DND-41 (cell line): ENCODE data around the gene KRT2.

Experiments used
- ATAC-seq: fragments of 200-7000 bp; cut with Tn5 transposase; 3 replicates; pipeline ENCODE4 v1.9.1; 2021; ENCODE audit warnings: low read depth; ENCODE audit not compliant: insufficient read depth
- DNase-seq: peaks from one replicate; pipeline ENCODE4 v3.0.0-alpha.2; 2020
- H2AFZ ChIP-seq: 2 replicates; pipeline ENCODE4 v1.6.0; 2012; ENCODE audit warnings: low read depth, low read length
- H3K27ac ChIP-seq: 2 replicates; pipeline ENCODE4 v1.5.1; 2012; ENCODE audit warnings: low read length, inconsistent platforms
- H3K27me3 ChIP-seq: fragments of 200-600 bp; sonication (generic); 2 replicates; pipeline ENCODE4 v1.6.0; 2012; ENCODE audit warnings: low read length, mild to moderate bottlenecking, inconsistent platforms; ENCODE audit not compliant: insufficient read depth, poor library complexity
- H3K36me3 ChIP-seq: 2 replicates; pipeline ENCODE4 v1.5.1; 2012; ENCODE audit warnings: low read length, inconsistent platforms; ENCODE audit not compliant: insufficient read depth
- H3K4me1 ChIP-seq: 2 replicates; pipeline ENCODE4 v1.5.1; 2012; ENCODE audit warnings: mild to moderate bottlenecking, low read length; ENCODE audit not compliant: insufficient read depth
- H3K4me2 ChIP-seq: 2 replicates; pipeline ENCODE4 v1.6.0; 2012; ENCODE audit warnings: mild to moderate bottlenecking, moderate library complexity, low read length, inconsistent platforms; ENCODE audit not compliant: insufficient read depth
- H3K4me3 ChIP-seq, 2 experiments: fragments of 200-600 bp in 1 of 2; shearing (Covaris generic) in 1 of 2; 2 replicates each; pipeline ENCODE4 v1.5.1; 2012 to 2016; ENCODE audit warnings: inconsistent platforms in 2 of 2, low read length in 2 of 2, mild to moderate bottlenecking in 2 of 2, low read depth in 1 of 2, moderate library complexity in 1 of 2
- H3K79me2 ChIP-seq: 2 replicates; pipeline ENCODE4 v1.6.0; 2012; ENCODE audit warnings: low read length, inconsistent platforms; ENCODE audit not compliant: insufficient read depth
- H3K9ac ChIP-seq: 2 replicates; pipeline ENCODE4 v1.6.0; 2012; ENCODE audit warnings: low read depth, mild to moderate bottlenecking, inconsistent platforms, low read length, moderate library complexity
- H3K9me3 ChIP-seq: 2 replicates; pipeline ENCODE4 v1.5.1; 2012; ENCODE audit warnings: low read length, moderate library complexity, mild to moderate bottlenecking, inconsistent platforms; ENCODE audit not compliant: insufficient read depth, severe bottlenecking
- H4K20me1 ChIP-seq: 2 replicates; pipeline ENCODE4 v1.6.0; 2012; ENCODE audit warnings: low read length; ENCODE audit not compliant: insufficient read depth
- EZH2 ChIP-seq: IDR thresholded peaks from 3 replicates; pipeline ENCODE4 v1.6.1; 2012; ENCODE audit warnings: borderline replicate concordance, low read depth, mild to moderate bottlenecking, moderate library complexity, low read length, inconsistent platforms; ENCODE audit not compliant: severe bottlenecking
- TF ChIP-seq, protein P1 (sequence below): IDR thresholded peaks from 2 replicates; pipeline ENCODE4 v1.5.1; 2012; ENCODE audit warnings: borderline replicate concordance, low read length, moderate library complexity, mild to moderate bottlenecking; ENCODE audit not compliant: poor library complexity, severe bottlenecking; ENCODE audit errors: extremely low read depth

Gene KRT2

DNA sequence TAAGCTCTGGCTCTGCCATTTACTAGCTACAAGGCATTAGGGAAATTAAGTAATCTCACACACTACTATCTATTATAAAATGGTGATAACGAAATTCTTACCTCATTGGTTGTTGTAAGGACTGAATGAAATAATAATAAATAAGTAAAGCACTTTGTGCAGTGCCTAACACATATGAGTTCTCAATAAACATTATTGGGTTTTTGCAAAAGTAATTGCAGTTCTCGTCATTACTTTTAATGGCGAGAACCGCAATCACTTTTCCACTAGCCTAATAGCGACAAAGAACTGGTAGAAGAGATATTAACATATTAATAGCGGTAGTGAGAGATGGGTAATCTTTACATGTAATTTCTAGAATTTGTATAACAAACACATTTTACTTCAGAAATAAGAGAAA lies 42.1 kb upstream of the KRT2 start:
- H3K27me3 ChIP-seq: peaks cover 30% of the 10 kb centered on the region
- TF ChIP-seq EZH2: no peak
- TF ChIP-seq, protein P1, sequence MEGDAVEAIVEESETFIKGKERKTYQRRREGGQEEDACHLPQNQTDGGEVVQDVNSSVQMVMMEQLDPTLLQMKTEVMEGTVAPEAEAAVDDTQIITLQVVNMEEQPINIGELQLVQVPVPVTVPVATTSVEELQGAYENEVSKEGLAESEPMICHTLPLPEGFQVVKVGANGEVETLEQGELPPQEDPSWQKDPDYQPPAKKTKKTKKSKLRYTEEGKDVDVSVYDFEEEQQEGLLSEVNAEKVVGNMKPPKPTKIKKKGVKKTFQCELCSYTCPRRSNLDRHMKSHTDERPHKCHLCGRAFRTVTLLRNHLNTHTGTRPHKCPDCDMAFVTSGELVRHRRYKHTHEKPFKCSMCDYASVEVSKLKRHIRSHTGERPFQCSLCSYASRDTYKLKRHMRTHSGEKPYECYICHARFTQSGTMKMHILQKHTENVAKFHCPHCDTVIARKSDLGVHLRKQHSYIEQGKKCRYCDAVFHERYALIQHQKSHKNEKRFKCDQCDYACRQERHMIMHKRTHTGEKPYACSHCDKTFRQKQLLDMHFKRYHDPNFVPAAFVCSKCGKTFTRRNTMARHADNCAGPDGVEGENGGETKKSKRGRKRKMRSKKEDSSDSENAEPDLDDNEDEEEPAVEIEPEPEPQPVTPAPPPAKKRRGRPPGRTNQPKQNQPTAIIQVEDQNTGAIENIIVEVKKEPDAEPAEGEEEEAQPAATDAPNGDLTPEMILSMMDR: no peak

DNA sequence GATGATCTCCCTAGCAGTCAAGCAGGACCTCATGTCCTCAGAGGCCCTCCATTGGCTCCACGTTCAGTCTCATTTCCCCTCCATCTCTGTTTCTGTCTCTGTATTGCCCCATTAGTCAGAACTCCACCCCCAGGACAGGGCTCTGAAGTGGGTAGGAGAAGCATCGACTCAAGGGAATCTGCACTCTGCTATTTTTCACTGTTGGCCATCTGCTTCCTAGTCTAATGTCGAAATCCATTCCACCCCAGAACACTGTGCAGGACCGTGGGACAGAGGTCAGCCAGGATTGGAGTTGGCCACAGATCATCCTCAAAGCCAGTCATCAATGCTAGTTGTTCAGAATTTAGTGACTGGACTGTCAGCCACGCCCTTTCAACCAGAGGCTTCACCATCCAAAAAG lies 41.2 kb upstream of the KRT2 start:
- Histone ChIP-seq H3K9me3 (no peaks in the 10 kb centered on the region), H3K79me2 (no peaks in the 10 kb centered on the region), H3K4me1 (no peaks in the 10 kb centered on the region), H2AFZ (no peak overlapping the region), H3K4me3 (no peak overlapping the region), H3K27me3 (peaks cover 30% of the 10 kb centered on the region), H3K4me2 (no peak overlapping the region), H3K9ac (no peak overlapping the region), H3K36me3 (no peaks in the 10 kb centered on the region), H3K27ac (no peak overlapping the region), H4K20me1 (no peaks in the 10 kb centered on the region)
- no peak for DNase-seq
- no peak for ATAC-seq
- TF ChIP-seq, protein P1: no peak

More for the DNA sequence above, 42.1 kb upstream of the KRT2 start:
- no peaks in the 10 kb centered on the region for H3K9me3 ChIP-seq
- no peaks in the 10 kb centered on the region for H3K36me3 ChIP-seq
- no peak overlapping the region for H3K4me2 ChIP-seq
- H3K9ac ChIP-seq: no peak overlapping the region
- no peaks in the 10 kb centered on the region for H3K4me1 ChIP-seq
- no peaks in the 10 kb centered on the region for H3K79me2 ChIP-seq
- no peak overlapping the region for H2AFZ ChIP-seq
- H3K27ac ChIP-seq: no peak overlapping the region
- no peak overlapping the region for H3K4me3 ChIP-seq
- H4K20me1 ChIP-seq: no peaks in the 10 kb centered on the region
- no peak for DNase-seq
- ATAC-seq: no peak

DNA sequence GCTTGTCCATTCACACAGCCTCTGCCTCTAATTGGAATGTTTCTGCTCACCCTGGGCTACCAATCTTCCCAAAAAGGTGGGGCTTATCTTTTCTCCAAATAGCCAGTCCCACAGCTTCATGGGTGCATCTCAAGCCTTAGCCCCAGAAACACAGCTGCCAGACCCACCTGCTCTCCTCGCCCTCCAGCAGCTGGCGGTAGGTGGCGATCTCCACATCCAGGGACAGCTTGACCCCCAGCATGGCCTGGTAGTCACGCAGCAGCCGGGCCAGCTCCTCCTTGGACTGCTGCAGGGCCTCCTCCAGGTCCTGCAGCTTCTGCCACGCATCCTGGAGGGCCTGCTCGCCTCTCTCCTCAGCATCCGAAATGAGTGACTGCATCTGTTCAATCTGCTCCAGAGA lies 40.2 kb upstream of the KRT2 start:
- Histone ChIP-seq H3K36me3 (no peaks in the 10 kb centered on the region), H3K27ac (no peak overlapping the region), H2AFZ (no peak overlapping the region), H4K20me1 (no peaks in the 10 kb centered on the region), H3K4me2 (no peak overlapping the region), H3K4me1 (no peaks in the 10 kb centered on the region), H3K4me3 (no peak overlapping the region), H3K79me2 (no peaks in the 10 kb centered on the region), H3K9me3 (no peaks in the 10 kb centered on the region), H3K27me3 (peaks cover 30% of the 10 kb centered on the region), H3K9ac (no peak overlapping the region)
- no peak for TF ChIP-seq EZH2
- TF ChIP-seq, protein P1: no peak
- ATAC-seq (no peak), DNase-seq (no peak)

DNA sequence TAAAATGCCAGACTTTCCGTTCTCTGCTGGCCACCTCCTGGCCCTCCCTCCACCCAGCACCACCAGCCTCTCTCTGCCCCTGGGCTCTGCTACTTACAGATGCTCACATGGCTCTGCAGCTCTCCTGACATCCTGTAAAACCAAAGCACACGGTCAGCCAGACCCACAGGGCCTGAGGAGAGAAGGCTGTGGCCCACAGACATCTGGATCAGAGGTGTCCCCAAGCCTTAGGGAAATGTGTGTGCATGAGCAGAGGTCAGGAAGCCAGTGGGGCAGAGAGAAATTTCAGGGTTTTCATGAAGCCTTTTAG lies 39.8 kb upstream of the KRT2 start:
- no peak overlapping the region for H3K4me2 ChIP-seq
- H3K27ac ChIP-seq: no peak overlapping the region
- H4K20me1 ChIP-seq: no peaks in the 10 kb centered on the region
- no peak for TF ChIP-seq EZH2
- TF ChIP-seq, protein P1: no peak
- H3K9ac ChIP-seq: no peak overlapping the region
- H2AFZ ChIP-seq: no peak overlapping the region
- no peak overlapping the region for H3K4me3 ChIP-seq
- H3K36me3 ChIP-seq: no peaks in the 10 kb centered on the region
- no peak for DNase-seq
- ATAC-seq: no peak
- peaks cover 32% of the 10 kb centered on the region for H3K27me3 ChIP-seq
- no peaks in the 10 kb centered on the region for H3K9me3 ChIP-seq
- H3K4me1 ChIP-seq: no peaks in the 10 kb centered on the region
- no peaks in the 10 kb centered on the region for H3K79me2 ChIP-seq
